BLaER1 (cell line): Measurements from ENCODE around the gene IQGAP2.

Source experiments
- H3K27ac ChIP-seq: shearing (Covaris generic); formaldehyde crosslinking; 2 replicates; pipeline ENCODE4 v1.8.1; 2022
- H3K27me3 ChIP-seq: shearing (Covaris generic); formaldehyde crosslinking; 2 replicates; pipeline ENCODE4 v1.8.1; 2022
- H3K36me3 ChIP-seq: shearing (Covaris generic); formaldehyde crosslinking; 2 replicates; pipeline ENCODE4 v1.8.1; 2022
- H3K4me1 ChIP-seq: shearing (Covaris generic); formaldehyde crosslinking; 2 replicates; pipeline ENCODE4 v1.8.1; 2022
- H3K4me2 ChIP-seq: shearing (Covaris generic); formaldehyde crosslinking; 2 replicates; pipeline ENCODE4 v1.8.1; 2022
- H3K4me3 ChIP-seq: shearing (Covaris generic); formaldehyde crosslinking; 2 replicates; pipeline ENCODE4 v1.8.1; 2022
- H3K9ac ChIP-seq: shearing (Covaris generic); formaldehyde crosslinking; 2 replicates; pipeline ENCODE4 v1.8.1; 2022
- H3K9me3 ChIP-seq: shearing (Covaris generic); formaldehyde crosslinking; 2 replicates; pipeline ENCODE4 v1.8.1; 2022
- H4K20me1 ChIP-seq: shearing (Covaris generic); formaldehyde crosslinking; 2 replicates; pipeline ENCODE4 v1.8.1; 2022
- Cebpa-rat ChIP-seq: shearing (Covaris generic); IDR thresholded peaks from 2 replicates; pipeline ENCODE4 v1.8.1; 2022

Gene IQGAP2

DNA sequence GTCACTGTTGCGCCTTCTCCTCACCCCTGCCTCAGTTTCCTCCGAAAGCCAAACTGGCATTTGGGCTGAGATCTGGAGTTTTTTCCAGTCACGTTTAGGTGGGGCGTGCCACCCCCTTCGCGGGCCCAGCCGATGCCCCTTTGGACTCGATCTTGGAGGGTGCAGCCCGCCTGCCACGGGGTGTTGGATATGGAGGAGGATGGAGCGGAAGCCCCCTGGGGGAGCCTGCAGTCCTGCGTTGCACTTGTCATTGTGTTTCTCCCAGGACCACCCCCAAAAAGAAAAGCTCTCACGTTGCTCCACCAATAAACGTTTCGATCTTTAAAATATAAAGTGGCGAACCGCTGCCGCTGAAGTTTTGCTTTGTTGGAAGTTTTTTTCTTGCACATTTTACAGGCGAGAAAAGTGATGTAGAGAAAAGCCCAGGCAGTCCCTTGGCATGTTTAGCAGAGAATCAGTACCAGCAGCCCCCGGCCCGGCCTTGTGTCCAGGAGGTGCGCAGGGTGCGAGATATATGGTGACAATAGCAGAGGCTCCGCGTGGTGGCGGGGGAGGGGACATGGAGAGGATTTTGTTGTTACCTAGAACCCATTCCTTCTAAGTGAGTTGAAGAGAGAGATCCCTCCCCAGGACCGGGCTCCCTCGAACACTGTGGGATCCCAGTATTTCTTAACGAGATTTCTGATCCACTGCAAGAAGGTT is 313.5 kb downstream of the IQGAP2 start:
- Histone ChIP-seq H3K9me3 (peaks cover 4% of the 10 kb centered on the region; the same call in 1 of the 2 replicates), H3K27me3 (peaks cover 58% of the 10 kb centered on the region), H3K36me3 (no peaks in the 10 kb centered on the region), H4K20me1 (peaks cover 28% of the 10 kb centered on the region), H3K9ac (peak overlapping the region; percentile 69), H3K4me1 (peaks cover 21% of the 10 kb centered on the region), H3K27ac (no peak overlapping the region), H3K4me3 (peak overlapping the region; percentile 75), H3K4me2 (peak overlapping the region; percentile 98)
- no peak for TF ChIP-seq Cebpa-rat

GRCh38 chr5:76717222-76718083 is 314.4 kb downstream of the IQGAP2 start:
- peaks cover 4% of the 10 kb centered on the region; the same call in 1 of the 2 replicates for H3K9me3 ChIP-seq
- TF ChIP-seq Cebpa-rat, result no peak
- H3K4me2 ChIP-seq, result peak overlapping the region; percentile 98
- H3K4me3 ChIP-seq, result peak overlapping the region; percentile 75; the same call in 1 of the 2 replicates
- H3K4me1 ChIP-seq, result peaks cover 21% of the 10 kb centered on the region
- no peak overlapping the region for H3K9ac ChIP-seq
- peaks cover 58% of the 10 kb centered on the region for H3K27me3 ChIP-seq
- H3K27ac ChIP-seq, result no peak overlapping the region
- H3K36me3 ChIP-seq, result no peaks in the 10 kb centered on the region
- peaks cover 28% of the 10 kb centered on the region for H4K20me1 ChIP-seq

DNA sequence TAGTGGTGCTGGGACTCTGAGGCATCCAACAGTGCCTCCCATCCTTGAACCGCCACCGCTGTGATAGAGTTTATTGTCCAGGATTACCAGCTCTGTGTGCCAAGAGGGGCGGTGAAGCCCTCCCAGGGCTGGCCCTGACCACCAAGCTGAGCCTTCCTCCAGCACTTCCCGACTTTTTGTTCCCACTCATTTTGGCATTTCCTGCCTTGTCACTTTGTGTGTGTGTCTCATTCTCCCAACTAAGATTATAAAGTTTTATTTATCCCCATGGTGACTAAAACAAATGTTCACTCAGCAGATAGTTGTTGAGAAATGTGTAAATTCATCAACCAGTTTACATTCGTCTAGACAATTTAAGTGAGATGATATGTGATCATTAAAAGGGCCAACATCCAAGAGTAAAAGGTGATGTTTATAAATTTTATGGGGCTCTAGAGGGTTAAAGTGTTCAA is 315.3 kb downstream of the IQGAP2 start:
- H4K20me1 ChIP-seq, result peaks cover 28% of the 10 kb centered on the region
- no peak overlapping the region for H3K4me2 ChIP-seq
- no peak overlapping the region for H3K4me3 ChIP-seq
- no peaks in the 10 kb centered on the region for H3K36me3 ChIP-seq
- no peak overlapping the region for H3K27ac ChIP-seq
- H3K27me3 ChIP-seq, result peaks cover 54% of the 10 kb centered on the region
- H3K4me1 ChIP-seq, result peaks cover 21% of the 10 kb centered on the region
- H3K9me3 ChIP-seq, result peaks cover 4% of the 10 kb centered on the region; the same call in 1 of the 2 replicates
- H3K9ac ChIP-seq, result no peak overlapping the region
- no peak for TF ChIP-seq Cebpa-rat

DNA sequence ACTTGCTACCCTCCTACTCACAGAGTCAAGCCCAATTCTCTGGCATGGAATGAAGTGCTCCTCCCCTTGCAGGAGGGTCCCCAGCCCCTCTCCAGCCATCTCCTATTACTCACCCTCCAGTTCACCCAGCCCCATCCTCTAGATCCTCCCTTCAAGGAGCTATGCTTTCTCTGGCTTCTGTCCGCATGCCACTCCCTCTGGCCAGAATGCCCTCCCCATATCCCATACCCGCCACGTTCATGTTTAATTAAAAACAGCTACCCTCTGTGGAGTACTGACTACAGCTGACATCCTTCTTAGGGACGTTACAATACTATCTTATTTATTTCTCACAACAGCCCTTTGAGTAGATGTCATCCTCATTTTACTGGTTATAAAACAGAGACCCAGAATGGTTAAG is 315.8 kb downstream of the IQGAP2 start:
- Histone ChIP-seq H3K9ac (no peak overlapping the region), H3K4me3 (no peak overlapping the region), H3K4me1 (peaks cover 21% of the 10 kb centered on the region), H3K27me3 (peaks cover 49% of the 10 kb centered on the region), H3K4me2 (no peak overlapping the region), H3K36me3 (no peaks in the 10 kb centered on the region), H4K20me1 (peaks cover 28% of the 10 kb centered on the region), H3K9me3 (no peaks in the 10 kb centered on the region), H3K27ac (no peak overlapping the region)
- TF ChIP-seq Cebpa-rat, result no peak

GRCh38 chr5:76720988-76721569 is 318.0 kb downstream of the IQGAP2 start:
- no peak overlapping the region for H3K4me2 ChIP-seq
- peaks cover 27% of the 10 kb centered on the region for H3K27me3 ChIP-seq
- peaks cover 7% of the 10 kb centered on the region for H3K4me1 ChIP-seq
- no peak overlapping the region for H3K27ac ChIP-seq
- H4K20me1 ChIP-seq, result peaks cover 17% of the 10 kb centered on the region; the same call in 1 of the 2 replicates
- H3K9me3 ChIP-seq, result no peaks in the 10 kb centered on the region; the same call in 1 of the 2 replicates
- no peaks in the 10 kb centered on the region for H3K36me3 ChIP-seq
- no peak overlapping the region for H3K4me3 ChIP-seq
- H3K9ac ChIP-seq, result no peak overlapping the region
- TF ChIP-seq Cebpa-rat, result no peak

DNA sequence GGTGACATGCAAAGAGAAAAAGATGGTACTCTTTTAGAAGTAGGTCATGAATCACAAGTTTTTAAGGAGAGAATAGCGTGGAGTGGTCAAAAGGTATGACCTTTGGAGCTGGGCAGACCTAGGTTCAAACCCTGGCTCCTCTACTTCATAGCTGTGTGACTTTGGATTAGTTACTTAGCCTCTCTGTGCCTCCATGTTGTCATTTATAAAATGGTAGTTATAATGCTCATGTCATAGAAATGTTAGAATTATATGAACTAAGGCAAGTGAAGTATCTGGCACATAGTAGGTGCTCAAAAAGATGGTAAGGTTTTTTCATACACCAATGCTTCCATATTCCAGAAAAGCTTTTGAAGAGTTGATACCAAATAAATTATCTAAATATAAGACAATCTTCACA is 320.2 kb downstream of the IQGAP2 start:
- Histone ChIP-seq H3K9ac (no peak overlapping the region), H3K36me3 (no peaks in the 10 kb centered on the region), H3K27ac (no peak overlapping the region), H3K4me2 (no peak overlapping the region), H3K4me1 (no peaks in the 10 kb centered on the region), H4K20me1 (peaks cover under 1% of the 10 kb centered on the region; the same call in 1 of the 2 replicates), H3K9me3 (peaks cover 10% of the 10 kb centered on the region), H3K4me3 (no peak overlapping the region), H3K27me3 (peaks cover 5% of the 10 kb centered on the region)
- TF ChIP-seq Cebpa-rat, result no peak

DNA sequence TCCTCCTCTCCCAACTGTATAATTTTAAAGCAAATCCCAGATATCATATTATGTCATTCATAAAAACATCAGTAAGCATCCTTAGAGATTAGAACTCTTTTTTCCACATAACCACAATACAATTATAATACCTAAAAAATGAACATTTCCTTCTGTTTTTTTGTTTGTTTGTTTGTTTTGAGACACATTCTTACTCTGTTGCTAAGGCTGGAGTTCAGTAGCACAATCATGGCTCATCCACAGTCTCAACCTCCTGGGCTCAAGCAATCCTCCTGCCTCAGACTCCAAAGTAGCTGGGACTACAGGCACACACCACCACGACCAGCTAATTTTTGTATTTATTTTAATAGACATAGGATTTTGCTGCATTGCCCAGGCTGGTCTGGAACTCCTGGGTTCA is 320.8 kb downstream of the IQGAP2 start:
- Histone ChIP-seq H3K4me1 (no peaks in the 10 kb centered on the region), H3K9ac (no peak overlapping the region), H3K4me2 (no peak overlapping the region), H3K27ac (no peak overlapping the region), H3K27me3 (no peaks in the 10 kb centered on the region), H3K4me3 (no peak overlapping the region), H3K36me3 (0 out of 2 replicates have a peak, but pooled peaks cover 4% of the 10 kb centered on the region), H4K20me1 (no peaks in the 10 kb centered on the region), H3K9me3 (peaks cover 16% of the 10 kb centered on the region)
- TF ChIP-seq Cebpa-rat, result no peak

DNA sequence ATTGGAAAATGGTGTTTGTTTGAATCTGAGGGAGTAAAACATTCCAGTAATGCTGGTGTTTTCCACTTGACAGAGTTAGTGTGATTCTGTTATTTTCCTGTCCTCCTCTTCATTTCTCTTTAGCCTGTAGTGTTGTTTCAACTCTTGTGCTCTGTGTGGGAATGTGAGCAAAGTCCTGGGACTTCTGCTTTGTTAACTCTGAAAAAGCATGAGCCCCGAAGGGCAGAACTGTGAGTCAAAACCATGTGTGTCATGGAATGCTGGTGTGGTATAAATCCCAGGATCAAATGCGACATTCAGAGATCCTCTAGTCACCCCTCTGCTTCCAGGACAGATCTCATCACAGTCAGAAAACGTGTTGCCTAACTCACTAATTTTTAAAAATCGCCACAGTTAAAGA is 321.8 kb downstream of the IQGAP2 start:
- no peaks in the 10 kb centered on the region for H3K4me1 ChIP-seq
- no peak overlapping the region for H3K4me3 ChIP-seq
- TF ChIP-seq Cebpa-rat, result no peak
- no peak overlapping the region for H3K4me2 ChIP-seq
- H3K27me3 ChIP-seq, result no peaks in the 10 kb centered on the region
- no peak overlapping the region for H3K27ac ChIP-seq
- H3K36me3 ChIP-seq, result peaks cover 9% of the 10 kb centered on the region; the same call in 1 of the 2 replicates
- H3K9me3 ChIP-seq, result peaks cover 26% of the 10 kb centered on the region
- no peaks in the 10 kb centered on the region for H4K20me1 ChIP-seq
- H3K9ac ChIP-seq, result no peak overlapping the region

DNA sequence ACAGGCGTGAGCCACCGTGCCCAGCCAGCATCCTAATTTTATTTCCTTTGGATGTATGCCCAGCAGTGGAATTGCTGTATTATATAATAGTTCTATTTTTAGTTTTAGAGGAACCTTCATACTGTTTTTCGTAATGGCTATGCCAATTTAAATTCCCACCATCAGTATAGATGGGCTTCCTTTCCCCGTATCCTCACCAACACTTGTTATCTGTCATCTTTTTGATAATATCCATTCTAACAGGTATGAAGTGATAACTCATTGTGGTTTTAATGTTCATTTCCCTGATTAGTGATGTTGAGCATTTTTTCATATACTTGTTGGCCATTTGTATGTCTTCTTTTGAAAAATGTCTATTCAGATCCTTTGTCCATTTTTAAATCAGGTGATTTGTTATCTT is 325.9 kb downstream of the IQGAP2 start:
- no peaks in the 10 kb centered on the region for H3K27me3 ChIP-seq
- peaks cover 15% of the 10 kb centered on the region; the same call in 1 of the 2 replicates for H3K36me3 ChIP-seq
- H3K4me2 ChIP-seq, result no peak overlapping the region
- peaks cover 40% of the 10 kb centered on the region for H3K9me3 ChIP-seq
- H3K27ac ChIP-seq, result no peak overlapping the region
- H3K4me1 ChIP-seq, result no peaks in the 10 kb centered on the region
- no peak overlapping the region for H3K9ac ChIP-seq
- no peaks in the 10 kb centered on the region for H4K20me1 ChIP-seq
- no peak for TF ChIP-seq Cebpa-rat
- no peak overlapping the region for H3K4me3 ChIP-seq
